Measurements from ENCODE around the gene BCAS3. TPM values are rescaled to one million over a fixed set of nuclear protein-coding genes. Genes with fewer than 3 reads are reported as not detected.

BCAS3 gene
- total RNA-seq, 1 donor from 2014 or later: 75.9 TPM

- H3K27me3 ChIP-seq: no peaks in the 10 kb centered on the region
- H3K36me3 ChIP-seq: peaks cover 23 to 30% of the 10 kb centered on the region in 2 donors
- DNase-seq (ENCODE audit: low spot score in 2 of 2): no peak
- TF ChIP-seq, protein P1, sequence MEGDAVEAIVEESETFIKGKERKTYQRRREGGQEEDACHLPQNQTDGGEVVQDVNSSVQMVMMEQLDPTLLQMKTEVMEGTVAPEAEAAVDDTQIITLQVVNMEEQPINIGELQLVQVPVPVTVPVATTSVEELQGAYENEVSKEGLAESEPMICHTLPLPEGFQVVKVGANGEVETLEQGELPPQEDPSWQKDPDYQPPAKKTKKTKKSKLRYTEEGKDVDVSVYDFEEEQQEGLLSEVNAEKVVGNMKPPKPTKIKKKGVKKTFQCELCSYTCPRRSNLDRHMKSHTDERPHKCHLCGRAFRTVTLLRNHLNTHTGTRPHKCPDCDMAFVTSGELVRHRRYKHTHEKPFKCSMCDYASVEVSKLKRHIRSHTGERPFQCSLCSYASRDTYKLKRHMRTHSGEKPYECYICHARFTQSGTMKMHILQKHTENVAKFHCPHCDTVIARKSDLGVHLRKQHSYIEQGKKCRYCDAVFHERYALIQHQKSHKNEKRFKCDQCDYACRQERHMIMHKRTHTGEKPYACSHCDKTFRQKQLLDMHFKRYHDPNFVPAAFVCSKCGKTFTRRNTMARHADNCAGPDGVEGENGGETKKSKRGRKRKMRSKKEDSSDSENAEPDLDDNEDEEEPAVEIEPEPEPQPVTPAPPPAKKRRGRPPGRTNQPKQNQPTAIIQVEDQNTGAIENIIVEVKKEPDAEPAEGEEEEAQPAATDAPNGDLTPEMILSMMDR (IDR thresholded peaks at IDR 0.05): no peak
- no peak overlapping the region for H3K4me3 ChIP-seq
- intact Hi-C loops (cut with DNase I): loop anchor here (1.0 to 5.0 kb wide), 3 partner anchors 37 to 110 kb away; partner anchors contain the start of genes APPBP2 and PPM1D
- no peaks in the 10 kb centered on the region for H3K4me1 ChIP-seq
- H3K27ac ChIP-seq: peak overlapping the region in 1 of 2 donors; percentile 3
- no peaks in the 10 kb centered on the region for H3K9me3 ChIP-seq
Observed at GRCh38 chr17:60637683-60638082, 40.0 kb upstream of the BCAS3 start.

GRCh38 chr17:60639019-60639330, 38.7 kb upstream of the BCAS3 start:
- H3K9me3 ChIP-seq: no peaks in the 10 kb centered on the region
- DNase-seq (ENCODE audit: low spot score in 2 of 2): no peak
- intact Hi-C loops (cut with DNase I): loop anchor here (2.0 to 5.0 kb wide), 2 partner anchors 38 to 112 kb away; partner anchors contain the start of genes APPBP2 and PPM1D
- no peak overlapping the region for H3K27ac ChIP-seq
- TF ChIP-seq, protein P1 (IDR thresholded peaks at IDR 0.05): peak in 1 of 3 experiments; percentile 1
- H3K27me3 ChIP-seq: no peaks in the 10 kb centered on the region
- H3K36me3 ChIP-seq: peaks cover 22 to 30% of the 10 kb centered on the region in 2 donors
- no peak overlapping the region for H3K4me3 ChIP-seq
- no peaks in the 10 kb centered on the region for H3K4me1 ChIP-seq

DNA sequence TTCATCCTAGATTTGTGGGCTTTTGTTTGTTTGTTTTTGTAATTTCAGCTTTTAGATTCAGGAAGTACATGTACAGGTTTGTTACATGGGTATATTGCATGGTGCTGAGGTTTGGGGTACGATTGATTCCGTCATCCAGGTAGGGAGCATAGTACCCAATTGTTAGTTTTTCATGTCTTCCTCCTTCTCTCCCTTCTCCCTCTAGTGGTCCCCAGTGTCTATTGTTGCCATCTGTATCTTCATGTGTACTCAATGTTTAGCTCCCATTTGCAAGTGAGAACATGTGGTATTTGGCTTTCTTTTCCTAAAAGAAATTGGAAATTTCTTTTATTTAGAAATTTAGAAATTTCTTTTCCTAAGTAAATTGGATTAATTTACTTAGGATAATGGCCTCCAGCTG, 37.1 kb upstream of the BCAS3 start:
- Histone ChIP-seq H3K4me3 (no peak overlapping the region), H3K9me3 (no peaks in the 10 kb centered on the region), H3K27ac (no peak overlapping the region), H3K27me3 (no peaks in the 10 kb centered on the region), H3K36me3 (peaks cover 7 to 15% of the 10 kb centered on the region in 2 donors), H3K4me1 (no peaks in the 10 kb centered on the region)
- TF ChIP-seq, protein P1 (IDR thresholded peaks at IDR 0.05): no peak
- intact Hi-C loops (cut with DNase I): no loop called here
- DNase-seq (ENCODE audit: low spot score in 2 of 2): no peak

DNA sequence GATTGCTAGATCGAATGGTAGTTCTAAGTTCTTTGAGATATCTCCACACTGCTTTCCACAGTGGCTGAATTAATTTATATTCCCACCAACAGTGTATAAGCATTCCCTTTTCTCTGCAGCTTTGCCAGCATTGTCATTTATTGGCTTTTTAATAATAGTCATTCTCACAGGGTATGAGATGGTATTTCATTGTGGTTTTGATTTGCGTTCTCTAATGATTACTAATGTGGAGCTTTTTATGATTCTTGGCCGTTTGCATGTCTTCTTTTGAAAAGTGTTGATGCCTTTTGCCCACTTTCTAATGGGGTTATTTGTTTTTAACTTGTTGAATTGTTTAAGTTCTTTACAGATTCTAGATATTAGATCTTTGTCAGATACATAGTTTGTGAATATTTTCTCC, 36.5 kb upstream of the BCAS3 start:
- H3K4me1 ChIP-seq: no peaks in the 10 kb centered on the region
- DNase-seq (ENCODE audit: low spot score in 2 of 2): no peak
- no peak overlapping the region for H3K27ac ChIP-seq
- TF ChIP-seq, protein P1 (IDR thresholded peaks at IDR 0.05): no peak
- intact Hi-C loops (cut with DNase I): no loop called here
- no peak overlapping the region for H3K4me3 ChIP-seq
- peaks cover 3 to 9% of the 10 kb centered on the region in 2 donors for H3K36me3 ChIP-seq
- H3K9me3 ChIP-seq: no peaks in the 10 kb centered on the region
- no peaks in the 10 kb centered on the region for H3K27me3 ChIP-seq

GRCh38 chr17:60641810-60642220, 35.8 kb upstream of the BCAS3 start:
- Histone ChIP-seq H3K9me3 (no peaks in the 10 kb centered on the region), H3K27ac (no peak overlapping the region), H3K27me3 (no peaks in the 10 kb centered on the region), H3K4me1 (no peaks in the 10 kb centered on the region), H3K4me3 (no peak overlapping the region), H3K36me3 (peaks cover 0 to 2% of the 10 kb centered on the region in 2 donors)
- intact Hi-C loops (cut with DNase I): no loop called here
- DNase-seq (ENCODE audit: low spot score in 2 of 2): peak in 1 of 2 donors; percentile 74
- TF ChIP-seq, protein P1 (IDR thresholded peaks at IDR 0.05): peak in 2 of 3 experiments; percentile 26 to 52
